GM12865 (cell line): ENCODE measurements around the gene IFRD1.
"Not testable (repeated sequence)": the region's sequence is repeated elsewhere in the genome, so short reads cannot be mapped to it uniquely, and the experiment has no call there.

Experiments used
- DNase-seq: peaks from one replicate; pipeline ENCODE4 v3.0.0; 2010; ENCODE audit warnings: low read depth
- H3K4me3 ChIP-seq: 2 replicates; pipeline ENCODE4 v1.5.1; 2011; ENCODE audit warnings: mild to moderate bottlenecking, low read depth, low read length, control low read depth
- CTCF ChIP-seq: IDR thresholded peaks from 2 replicates; pipeline ENCODE4 v1.5.1; 2011; ENCODE audit warnings: low read length, control low read depth, low read depth, inconsistent platforms; ENCODE audit not compliant: insufficient read depth; ENCODE audit errors: missing control alignments

IFRD1 gene

GRCh38 chr7:112511451-112512202 is 61.4 kb downstream of the IFRD1 start:
- no peak for TF ChIP-seq CTCF
- DNase-seq = no peak
- no peak overlapping the region for H3K4me3 ChIP-seq

GRCh38 chr7:112512451-112513210 is 62.4 kb downstream of the IFRD1 start:
- no peak overlapping the region for H3K4me3 ChIP-seq
- no peak for TF ChIP-seq CTCF
- no peak for DNase-seq

- no peak for DNase-seq
- H3K4me3 ChIP-seq = no peak overlapping the region
- TF ChIP-seq CTCF = no peak
These were observed 65.7 kb downstream of the IFRD1 start for GRCh38 chr7:112515989-112516388.

- not testable (repeated sequence) for DNase-seq, H3K4me3 ChIP-seq
These were observed 66.2 kb downstream of the IFRD1 start for GRCh38 chr7:112516418-112516817.

GRCh38 chr7:112517487-112517886 is 67.2 kb downstream of the IFRD1 start:
- TF ChIP-seq CTCF = no peak
- H3K4me3 ChIP-seq = no peak overlapping the region
- no peak for DNase-seq

GRCh38 chr7:112520787-112521186 is 70.5 kb downstream of the IFRD1 start:
- no peak for TF ChIP-seq CTCF
- H3K4me3 ChIP-seq = no peak overlapping the region
- DNase-seq = no peak

- DNase-seq = no peak
- TF ChIP-seq CTCF = no peak
- H3K4me3 ChIP-seq = no peak overlapping the region
These were observed 71.7 kb downstream of the IFRD1 start for GRCh38 chr7:112521942-112522341.
